Measurements from ENCODE around the gene IL10.

The IL10 gene

DNA sequence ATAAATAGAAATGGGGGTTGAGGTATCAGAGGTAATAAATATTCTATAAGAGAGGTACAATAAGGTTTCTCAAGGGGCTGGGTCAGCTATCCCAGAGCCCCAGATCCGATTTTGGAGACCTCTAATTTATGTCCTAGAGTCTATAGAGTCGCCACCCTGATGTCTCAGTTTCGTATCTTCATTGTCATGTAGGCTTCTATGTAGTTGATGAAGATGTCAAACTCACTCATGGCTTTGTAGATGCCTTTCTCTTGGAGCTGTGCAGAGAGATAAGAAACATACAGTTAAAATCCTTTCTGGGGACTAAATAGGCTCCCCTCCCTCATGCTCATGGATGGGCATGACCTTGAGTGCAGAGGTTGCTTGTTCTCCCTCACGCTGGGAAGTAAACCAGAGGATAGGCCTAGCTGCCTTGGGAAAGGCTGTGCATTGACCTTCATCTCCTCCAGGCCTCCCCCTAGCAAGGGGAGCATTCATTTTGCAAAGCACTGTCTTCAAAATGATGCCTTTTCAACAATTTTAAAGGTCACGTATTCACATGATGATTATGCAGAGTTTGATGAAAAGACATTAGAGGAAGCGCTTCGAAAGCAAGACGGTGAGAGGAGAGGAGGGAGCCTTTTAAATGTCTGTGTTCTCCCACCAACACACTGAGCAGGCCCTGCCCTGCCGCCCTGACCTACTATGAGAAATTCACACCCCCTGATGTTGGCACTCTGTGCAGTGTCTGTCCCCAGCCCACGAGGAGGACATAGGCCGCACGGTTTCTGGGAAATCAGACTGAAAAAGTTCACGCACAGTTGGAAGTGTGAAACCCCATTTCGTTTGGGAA, 3.6 kb downstream of the IL10 start:
- TF ChIP-seq EP300 (IDR thresholded peaks at IDR 0.05; ENCODE audit: borderline replicate concordance) (no peak), CEBPB (IDR thresholded peaks at IDR 0.05) (no peak), CREB1 (IDR thresholded peaks at IDR 0.05; ENCODE audit: low read depth) (no peak), YY1 (IDR thresholded peaks at IDR 0.05; ENCODE audit: low read depth) (no peak), NFIC (IDR thresholded peaks at IDR 0.05) (no peak), FOXM1 (IDR thresholded peaks at IDR 0.05; ENCODE audit: borderline replicate concordance, low read depth) (no peak)
- TF ChIP-seq, protein P1, sequence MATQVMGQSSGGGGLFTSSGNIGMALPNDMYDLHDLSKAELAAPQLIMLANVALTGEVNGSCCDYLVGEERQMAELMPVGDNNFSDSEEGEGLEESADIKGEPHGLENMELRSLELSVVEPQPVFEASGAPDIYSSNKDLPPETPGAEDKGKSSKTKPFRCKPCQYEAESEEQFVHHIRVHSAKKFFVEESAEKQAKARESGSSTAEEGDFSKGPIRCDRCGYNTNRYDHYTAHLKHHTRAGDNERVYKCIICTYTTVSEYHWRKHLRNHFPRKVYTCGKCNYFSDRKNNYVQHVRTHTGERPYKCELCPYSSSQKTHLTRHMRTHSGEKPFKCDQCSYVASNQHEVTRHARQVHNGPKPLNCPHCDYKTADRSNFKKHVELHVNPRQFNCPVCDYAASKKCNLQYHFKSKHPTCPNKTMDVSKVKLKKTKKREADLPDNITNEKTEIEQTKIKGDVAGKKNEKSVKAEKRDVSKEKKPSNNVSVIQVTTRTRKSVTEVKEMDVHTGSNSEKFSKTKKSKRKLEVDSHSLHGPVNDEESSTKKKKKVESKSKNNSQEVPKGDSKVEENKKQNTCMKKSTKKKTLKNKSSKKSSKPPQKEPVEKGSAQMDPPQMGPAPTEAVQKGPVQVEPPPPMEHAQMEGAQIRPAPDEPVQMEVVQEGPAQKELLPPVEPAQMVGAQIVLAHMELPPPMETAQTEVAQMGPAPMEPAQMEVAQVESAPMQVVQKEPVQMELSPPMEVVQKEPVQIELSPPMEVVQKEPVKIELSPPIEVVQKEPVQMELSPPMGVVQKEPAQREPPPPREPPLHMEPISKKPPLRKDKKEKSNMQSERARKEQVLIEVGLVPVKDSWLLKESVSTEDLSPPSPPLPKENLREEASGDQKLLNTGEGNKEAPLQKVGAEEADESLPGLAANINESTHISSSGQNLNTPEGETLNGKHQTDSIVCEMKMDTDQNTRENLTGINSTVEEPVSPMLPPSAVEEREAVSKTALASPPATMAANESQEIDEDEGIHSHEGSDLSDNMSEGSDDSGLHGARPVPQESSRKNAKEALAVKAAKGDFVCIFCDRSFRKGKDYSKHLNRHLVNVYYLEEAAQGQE (IDR thresholded peaks at IDR 0.05; ENCODE audit: low read depth) = no peak
- TF ChIP-seq, protein P2, sequence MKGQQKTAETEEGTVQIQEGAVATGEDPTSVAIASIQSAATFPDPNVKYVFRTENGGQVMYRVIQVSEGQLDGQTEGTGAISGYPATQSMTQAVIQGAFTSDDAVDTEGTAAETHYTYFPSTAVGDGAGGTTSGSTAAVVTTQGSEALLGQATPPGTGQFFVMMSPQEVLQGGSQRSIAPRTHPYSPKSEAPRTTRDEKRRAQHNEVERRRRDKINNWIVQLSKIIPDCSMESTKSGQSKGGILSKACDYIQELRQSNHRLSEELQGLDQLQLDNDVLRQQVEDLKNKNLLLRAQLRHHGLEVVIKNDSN (IDR thresholded peaks at IDR 0.05) = no peak

DNA sequence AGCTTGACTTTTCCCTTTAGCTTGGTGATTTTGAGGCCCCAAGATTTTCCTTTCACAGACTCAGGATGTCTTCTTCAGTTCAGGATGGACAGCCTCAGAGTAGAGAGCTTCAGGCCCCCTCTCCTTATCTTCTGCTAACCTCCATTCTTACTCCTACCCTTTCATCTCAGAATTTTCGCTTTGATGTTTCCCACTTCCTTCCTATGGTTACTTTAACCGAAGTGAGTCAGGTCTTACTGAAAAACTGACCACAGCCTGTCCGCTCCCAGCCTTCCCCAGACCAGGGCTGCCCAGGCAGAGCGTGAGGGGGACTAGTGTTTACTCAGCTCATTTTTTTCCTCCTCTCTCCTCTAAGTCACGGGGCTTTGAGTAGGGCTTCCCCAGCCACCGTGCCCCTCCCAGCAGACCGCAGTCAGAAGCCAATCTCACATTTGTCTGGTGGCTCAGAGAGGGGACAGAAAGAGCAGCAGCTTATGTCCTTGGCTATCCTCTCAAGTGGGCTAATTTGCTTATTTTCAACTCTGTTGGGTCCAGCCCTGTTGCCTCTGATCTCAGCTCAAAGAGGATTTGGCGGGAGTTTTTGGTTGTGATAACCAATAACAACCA, 5.9 kb downstream of the IL10 start:
- TF ChIP-seq CEBPB (IDR thresholded peaks at IDR 0.05) (no peak), TEAD4 (IDR thresholded peaks at IDR 0.05) (no peak), CREB1 (IDR thresholded peaks at IDR 0.05; ENCODE audit: low read depth) (no peak), EP300 (IDR thresholded peaks at IDR 0.05; ENCODE audit: borderline replicate concordance) (no peak), TAF1 (IDR thresholded peaks at IDR 0.05; ENCODE audit: low read depth) (no peak), FOXM1 (IDR thresholded peaks at IDR 0.05; ENCODE audit: borderline replicate concordance, low read depth) (no peak), EGR1 (IDR thresholded peaks at IDR 0.05) (no peak), TCF12 (IDR thresholded peaks at IDR 0.05; ENCODE audit: low read depth) (no peak), NFIC (IDR thresholded peaks at IDR 0.05) (no peak), YY1 (IDR thresholded peaks at IDR 0.05; ENCODE audit: low read depth) (no peak)
- TF ChIP-seq, protein P1 (IDR thresholded peaks at IDR 0.05; ENCODE audit: low read depth) = no peak

DNA sequence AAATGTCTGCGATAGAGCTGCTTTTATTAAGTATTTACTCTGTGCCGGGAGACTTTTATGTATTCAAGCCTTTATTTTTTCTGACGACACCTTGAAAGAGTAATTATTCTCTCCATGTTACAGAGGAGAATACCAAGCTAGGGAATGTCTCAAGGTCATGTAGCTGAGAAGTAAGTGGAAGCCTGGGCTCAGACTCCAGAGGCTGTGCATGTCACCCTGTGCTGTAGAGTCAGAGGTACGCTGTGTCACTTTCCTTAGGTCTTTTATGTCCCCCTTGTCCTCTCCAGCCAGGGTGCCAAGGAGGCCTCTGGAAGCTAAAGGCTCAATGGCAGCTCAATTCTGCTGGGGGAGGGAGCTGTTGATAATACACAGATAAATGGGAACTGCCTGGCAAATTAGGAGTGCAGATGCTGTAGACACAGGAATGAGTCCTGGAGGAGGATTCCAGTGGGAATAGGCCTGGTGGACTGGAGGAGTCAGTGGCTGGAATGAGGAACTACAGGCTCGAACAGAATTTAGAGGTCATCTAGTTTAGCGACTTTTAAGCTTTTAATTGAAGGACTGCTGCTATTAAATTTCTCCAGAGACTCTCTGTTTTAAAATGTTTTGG, 11.0 kb downstream of the IL10 start:
- TF ChIP-seq ZBTB7A (IDR thresholded peaks at IDR 0.05; ENCODE audit: low read depth) (no peak), EGR1 (IDR thresholded peaks at IDR 0.05) (no peak), NFIC (IDR thresholded peaks at IDR 0.05) (no peak), YY1 (IDR thresholded peaks at IDR 0.05; ENCODE audit: low read depth) (no peak), EP300 (IDR thresholded peaks at IDR 0.05; ENCODE audit: borderline replicate concordance) (no peak), CREB1 (IDR thresholded peaks at IDR 0.05; ENCODE audit: low read depth) (no peak), RAD21 (IDR thresholded peaks at IDR 0.05; ENCODE audit: low read depth) (no peak), TCF12 (IDR thresholded peaks at IDR 0.05; ENCODE audit: low read depth) (no peak), CEBPB (IDR thresholded peaks at IDR 0.05) (no peak)
- TF ChIP-seq, protein P3, sequence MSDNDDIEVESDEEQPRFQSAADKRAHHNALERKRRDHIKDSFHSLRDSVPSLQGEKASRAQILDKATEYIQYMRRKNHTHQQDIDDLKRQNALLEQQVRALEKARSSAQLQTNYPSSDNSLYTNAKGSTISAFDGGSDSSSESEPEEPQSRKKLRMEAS (IDR thresholded peaks at IDR 0.05) = no peak
- TF ChIP-seq, protein P2 (IDR thresholded peaks at IDR 0.05) = no peak
- TF ChIP-seq, protein P1 (IDR thresholded peaks at IDR 0.05; ENCODE audit: low read depth) = no peak

DNA sequence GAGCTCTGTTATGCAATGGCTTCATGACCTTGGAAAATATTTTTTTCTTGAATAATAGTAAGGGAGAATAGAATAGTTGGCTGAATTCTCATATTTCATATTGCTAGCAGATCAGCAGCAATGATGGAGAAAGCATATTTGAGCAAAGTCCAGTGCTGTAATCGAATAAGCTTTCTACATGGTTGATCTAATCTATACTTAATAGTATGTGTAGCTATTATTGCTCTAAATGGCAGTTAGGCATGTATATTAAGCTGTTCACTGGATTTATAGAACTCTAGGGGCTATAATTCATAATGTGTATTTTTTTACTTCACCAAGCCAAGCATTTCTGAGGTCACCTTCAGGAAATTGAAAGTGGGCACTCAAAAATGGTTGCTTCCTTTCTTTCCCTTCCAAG, 11.7 kb downstream of the IL10 start:
- TF ChIP-seq CREB1 (IDR thresholded peaks at IDR 0.05; ENCODE audit: low read depth) (no peak), CEBPB (IDR thresholded peaks at IDR 0.05) (no peak), TAF1 (IDR thresholded peaks at IDR 0.05; ENCODE audit: low read depth) (no peak), NFIC (IDR thresholded peaks at IDR 0.05) (no peak), EGR1 (IDR thresholded peaks at IDR 0.05) (no peak), TEAD4 (IDR thresholded peaks at IDR 0.05) (no peak), TCF12 (IDR thresholded peaks at IDR 0.05; ENCODE audit: low read depth) (no peak), RAD21 (IDR thresholded peaks at IDR 0.05; ENCODE audit: low read depth) (no peak), EP300 (IDR thresholded peaks at IDR 0.05; ENCODE audit: borderline replicate concordance) (no peak), ZBTB7A (IDR thresholded peaks at IDR 0.05; ENCODE audit: low read depth) (no peak), FOXM1 (IDR thresholded peaks at IDR 0.05; ENCODE audit: borderline replicate concordance, low read depth) (no peak), YY1 (IDR thresholded peaks at IDR 0.05; ENCODE audit: low read depth) (no peak)
- TF ChIP-seq, protein P3 (IDR thresholded peaks at IDR 0.05) = no peak
- TF ChIP-seq, protein P2 (IDR thresholded peaks at IDR 0.05) = no peak
- TF ChIP-seq, protein P1 (IDR thresholded peaks at IDR 0.05; ENCODE audit: low read depth) = no peak

Measured in Ishikawa (cell line).